ENCODE measurements around the gene KIAA1191.

GRCh38 chr5:176355400-176356178, 6.0 kb downstream of the KIAA1191 start:
- TF ChIP-seq CTCF (IDR thresholded peaks at IDR 0.05; ENCODE audit: insufficient read depth, low read depth, low read length) (no peak), EZH2 (IDR thresholded peaks at IDR 0.05; ENCODE audit: insufficient read depth, low read length) (no peak)
